Anterior cingulate cortex (tissue), 58 donors: ENCODE data around the gene TBCK.
"Not testable (repeated sequence)": the region's sequence is repeated elsewhere in the genome, so short reads cannot be mapped to it uniquely, and the experiment has no call there.

Experiments used
- DNase-seq, 58 donors: peaks; one replicate each; lab custom pipeline; 2025; lab: John Stamatoyannopoulos, UW

Gene TBCK

GRCh38 chr4:106136777-106137331 is 179.2 kb downstream of the TBCK start:
- DNase-seq = no peak

DNA sequence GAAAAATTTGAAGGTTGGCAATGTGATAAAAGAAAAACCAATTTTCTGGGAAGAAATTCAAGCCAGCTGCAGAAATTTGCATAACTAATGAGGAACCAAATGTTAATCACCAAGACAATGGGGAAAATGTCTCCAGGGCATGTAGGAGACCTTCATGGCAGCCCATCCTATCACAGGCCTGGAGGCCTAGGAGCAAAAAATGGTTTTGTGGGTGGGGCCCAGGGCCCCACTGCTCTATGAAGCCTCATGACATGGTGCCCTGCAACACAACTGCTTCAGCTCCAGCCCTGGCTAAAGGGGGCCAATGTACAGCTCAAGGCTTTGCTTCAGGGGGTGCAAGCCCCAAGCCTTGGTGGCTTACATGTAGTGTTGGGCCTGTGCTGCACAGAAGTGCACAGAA is 184.0 kb downstream of the TBCK start:
- DNase-seq = no peak

GRCh38 chr4:106126062-106126461 is 189.9 kb downstream of the TBCK start:
- DNase-seq = no peak

GRCh38 chr4:106119949-106120555 is 196.0 kb downstream of the TBCK start:
- not testable (repeated sequence) for DNase-seq

DNA sequence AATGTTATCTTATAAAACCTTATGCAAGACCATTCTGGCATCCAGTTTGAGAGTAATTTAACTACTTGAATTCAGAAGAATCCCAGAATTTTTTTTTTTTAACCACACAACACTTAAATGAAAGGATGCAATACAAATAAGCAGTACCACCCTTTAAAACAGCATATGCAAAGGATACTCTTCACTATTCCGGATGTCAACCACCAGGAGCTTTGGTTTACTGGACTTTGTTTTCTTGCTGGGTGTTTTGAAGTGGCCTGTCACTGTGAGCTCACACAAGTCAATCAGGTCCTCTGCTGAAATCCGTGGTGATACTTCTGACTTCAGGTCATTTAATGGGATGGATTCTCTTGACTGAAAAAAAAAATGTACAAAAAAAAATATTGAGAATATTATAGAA is 200.0 kb downstream of the TBCK start:
- DNase-seq = no peak

DNA sequence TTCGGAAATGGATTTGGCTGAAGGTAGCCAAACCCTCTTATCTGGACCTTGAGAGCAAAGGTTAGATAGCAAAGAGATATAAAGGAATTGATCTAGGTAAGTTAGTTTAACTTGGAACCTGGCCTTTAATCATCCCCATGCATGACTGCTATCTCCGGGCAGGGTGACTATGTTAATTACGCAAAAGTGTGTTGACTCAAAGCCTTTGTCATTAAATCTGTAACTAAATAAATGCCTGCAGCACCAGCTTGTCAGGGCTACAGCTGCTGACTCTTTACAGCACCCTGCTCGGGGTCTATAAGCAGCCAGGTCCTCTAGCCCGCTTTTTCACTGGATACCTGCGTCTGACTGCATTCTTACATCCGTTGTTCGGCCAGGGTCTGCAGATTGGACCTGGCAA is 201.7 kb downstream of the TBCK start:
- DNase-seq = no peak

DNA sequence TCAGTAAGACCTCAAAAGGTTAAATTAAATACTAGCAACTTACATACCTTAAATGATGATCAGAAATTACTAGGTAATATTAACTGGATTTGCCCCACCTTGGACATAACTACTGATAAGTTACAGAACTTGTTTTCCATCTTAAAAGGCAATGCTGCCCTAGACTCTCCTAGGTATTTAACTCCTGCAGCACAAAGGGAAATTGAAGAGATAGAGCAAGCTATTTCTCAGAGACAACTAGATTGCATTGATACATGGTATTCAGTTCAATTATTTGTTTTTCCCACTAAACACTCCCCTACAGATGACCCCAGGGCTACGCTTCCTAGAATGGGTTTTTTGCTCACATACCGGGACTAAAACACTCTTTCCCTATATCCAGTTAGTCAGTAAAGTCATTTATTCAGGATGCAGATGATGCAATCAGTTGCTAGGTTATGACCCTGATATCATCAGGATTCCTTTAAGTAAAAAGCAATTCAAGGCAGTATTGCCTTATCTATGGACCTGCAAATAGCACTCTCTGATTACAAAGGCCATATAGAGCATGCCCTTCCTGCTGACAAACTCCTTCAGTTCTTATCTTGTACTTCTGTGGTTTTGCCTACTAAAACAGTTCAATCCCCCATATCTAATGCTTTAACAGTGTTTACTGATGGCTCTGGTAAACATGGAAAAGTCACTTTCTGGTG is 204.1 kb downstream of the TBCK start:
- not testable (repeated sequence) for DNase-seq

- no peak for DNase-seq
Measured at GRCh38 chr4:106109929-106110328, 206.1 kb downstream of the TBCK start.

DNA sequence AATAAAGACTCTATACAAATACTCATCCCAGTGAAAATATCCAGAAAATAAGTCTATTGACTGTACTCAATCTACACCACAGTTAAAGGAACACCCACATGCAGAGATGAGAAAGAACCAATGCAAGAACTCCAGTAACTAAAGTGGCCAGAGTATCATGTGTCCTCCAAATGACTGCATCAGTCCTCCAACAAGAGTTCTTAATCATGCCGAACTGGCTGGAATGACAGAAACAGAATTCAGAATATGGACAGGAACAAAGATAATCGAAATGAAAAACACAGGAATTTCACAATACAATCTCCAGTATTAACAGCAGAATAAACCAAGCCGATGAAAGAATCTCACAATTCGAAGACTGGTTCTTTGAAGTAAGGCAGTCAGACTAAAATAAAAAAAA is 210.3 kb downstream of the TBCK start:
- DNase-seq = no peak

DNA sequence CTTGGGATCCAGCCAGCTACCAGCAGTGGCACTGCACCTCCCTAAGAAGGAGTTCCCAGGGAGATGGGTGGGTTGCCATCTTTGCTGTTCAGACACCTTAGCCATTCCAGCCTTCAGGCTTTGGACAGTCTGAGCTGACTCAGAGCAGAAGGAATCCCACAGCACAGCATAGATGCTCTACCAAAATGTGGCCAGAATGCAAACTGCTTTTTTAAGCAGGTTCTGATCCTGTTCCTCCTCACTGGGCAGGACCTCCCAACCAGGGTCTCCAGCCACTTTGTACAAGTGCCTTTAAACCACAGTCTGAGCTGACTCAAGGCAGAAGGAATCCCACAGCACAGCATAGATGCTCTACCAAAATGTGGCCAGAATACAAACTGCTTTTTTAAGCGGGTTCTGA is 211.7 kb downstream of the TBCK start:
- DNase-seq = no peak

DNA sequence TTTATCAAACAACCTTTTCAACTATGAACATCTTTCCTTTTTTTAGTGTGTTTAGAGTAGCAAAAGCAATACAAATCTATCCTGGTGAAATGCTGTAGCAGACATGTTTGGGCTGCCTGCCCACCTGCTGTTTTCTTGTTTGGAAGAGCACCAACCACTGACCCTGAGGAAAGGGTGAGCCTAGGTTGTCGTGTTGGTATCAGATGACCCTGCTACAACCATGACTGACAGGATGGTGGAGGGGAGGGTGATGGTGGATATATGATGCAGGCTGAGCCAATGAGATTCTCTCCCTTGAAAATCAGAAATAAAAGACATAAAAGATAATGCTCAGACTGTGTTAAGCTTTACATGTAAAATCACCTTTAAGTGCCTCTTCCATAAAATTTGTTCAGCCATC is 219.6 kb downstream of the TBCK start:
- no peak for DNase-seq

GRCh38 chr4:106095408-106095807 is 220.6 kb downstream of the TBCK start:
- DNase-seq = no peak

DNA sequence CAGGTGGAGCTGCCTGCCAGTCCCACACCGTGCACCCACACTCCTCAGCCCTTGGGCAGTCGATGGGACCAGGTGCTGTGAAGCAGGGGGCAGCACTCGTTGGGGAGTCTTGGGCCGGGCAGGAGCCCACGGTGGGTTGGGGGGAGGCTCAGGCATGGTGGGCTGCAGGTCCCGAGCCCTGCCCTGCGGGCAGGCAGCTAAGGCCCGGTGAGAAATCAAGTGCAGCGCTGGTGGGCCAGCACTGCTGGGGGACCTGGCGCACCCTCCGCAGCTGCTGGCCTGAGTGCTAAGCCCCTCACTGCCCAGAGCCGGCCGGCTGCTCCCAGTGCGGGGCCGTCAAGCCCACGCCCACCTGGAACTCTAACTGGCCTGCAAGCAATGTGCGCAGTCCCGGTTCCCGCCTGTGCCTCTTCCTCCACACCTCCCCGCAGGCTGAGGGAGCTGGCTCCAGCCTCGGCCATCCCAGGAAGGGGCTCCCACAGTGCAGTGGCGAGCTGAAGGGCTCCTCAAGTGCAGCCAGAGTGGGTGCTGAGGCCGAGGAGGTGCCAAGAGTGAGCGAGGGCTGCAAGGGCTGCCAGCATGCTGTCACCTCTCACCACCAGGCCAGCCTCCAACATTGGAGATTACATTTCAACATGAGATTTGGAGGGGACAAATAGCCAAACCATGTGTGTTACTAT is 223.5 kb downstream of the TBCK start:
- DNase-seq = no peak

GRCh38 chr4:106090826-106091225 is 225.2 kb downstream of the TBCK start:
- DNase-seq = no peak

GRCh38 chr4:106083065-106083464 is 232.9 kb downstream of the TBCK start:
- DNase-seq = no peak

- DNase-seq = no peak
Measured at GRCh38 chr4:106080376-106080775, 235.6 kb downstream of the TBCK start.

DNA sequence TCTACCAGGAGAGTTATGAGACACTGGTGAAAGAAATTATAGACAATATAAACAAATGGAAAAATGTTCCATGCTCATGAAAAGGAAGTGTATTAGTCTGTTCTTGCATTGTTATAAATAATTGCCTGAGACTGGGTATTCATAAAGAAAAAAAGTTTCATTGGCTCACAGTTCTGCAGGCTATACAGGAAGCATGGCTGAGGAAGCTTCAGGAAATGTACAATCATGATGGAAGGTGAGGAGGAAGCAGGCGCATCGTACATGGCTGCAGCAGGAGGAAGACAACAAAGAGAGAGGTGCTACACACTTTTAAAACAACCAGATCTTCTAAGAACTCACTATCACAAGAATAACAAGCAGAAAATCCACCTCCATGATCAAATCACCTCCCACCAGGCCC is 236.4 kb downstream of the TBCK start:
- DNase-seq = no peak

- no peak for DNase-seq
Measured at GRCh38 chr4:106065018-106065417, 251.0 kb downstream of the TBCK start.

DNA sequence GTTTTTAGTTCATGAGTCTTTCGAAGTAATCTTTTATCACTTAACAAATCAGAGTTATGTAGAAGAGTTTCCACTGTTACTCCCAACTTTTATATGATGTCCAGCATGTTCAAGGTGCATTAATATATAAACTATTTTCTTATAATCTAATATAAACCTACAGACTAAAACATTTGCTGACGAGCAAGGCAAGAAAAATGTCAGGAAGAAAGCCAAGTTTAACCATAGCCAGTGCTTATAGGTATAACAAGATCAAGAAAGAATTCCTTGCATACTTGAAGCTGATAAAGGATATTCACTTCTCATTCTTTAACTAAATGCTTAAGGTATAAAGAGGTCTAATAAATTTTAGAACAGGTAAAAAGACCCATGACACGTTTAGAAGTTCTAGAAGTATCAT is 253.0 kb downstream of the TBCK start:
- no peak for DNase-seq

DNA sequence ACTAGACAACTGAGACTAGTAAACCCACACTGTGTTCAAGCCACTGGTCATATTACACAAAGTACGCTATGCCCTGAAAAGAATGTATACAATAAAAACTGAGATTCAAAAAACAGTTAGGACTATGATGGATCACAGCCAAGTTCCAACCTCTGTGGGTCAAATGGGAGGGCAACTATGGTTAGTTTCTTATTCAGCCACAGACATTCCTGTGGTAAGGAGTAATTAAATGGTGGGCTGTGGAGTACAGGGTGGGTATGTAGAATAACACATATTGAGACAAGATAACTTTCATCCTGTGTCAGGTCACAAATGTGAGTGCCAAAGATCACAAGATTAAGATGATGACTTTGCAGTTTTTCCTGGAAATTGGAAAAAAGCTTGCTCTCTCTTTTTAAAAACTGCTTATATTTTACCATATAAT is 253.5 kb downstream of the TBCK start:
- DNase-seq = no peak

DNA sequence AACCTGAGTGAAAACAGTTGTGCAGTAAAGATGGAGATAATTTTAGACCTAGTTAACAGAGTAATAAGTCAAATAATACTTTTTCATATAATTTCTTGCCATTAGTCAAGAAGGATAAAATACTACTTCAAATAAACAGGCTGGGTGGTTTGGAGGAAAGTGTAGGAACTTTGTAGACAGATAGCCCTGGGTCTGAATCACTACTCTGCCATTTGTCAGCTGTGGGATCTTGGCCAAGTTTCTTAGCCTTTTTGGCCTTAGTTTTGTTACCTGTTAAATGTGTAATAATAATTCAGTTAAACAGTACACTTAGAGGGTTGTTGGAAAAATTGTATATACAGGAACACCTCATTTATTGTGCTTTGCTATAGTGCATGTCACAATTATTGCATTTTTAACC is 257.1 kb downstream of the TBCK start:
- DNase-seq = no peak

DNA sequence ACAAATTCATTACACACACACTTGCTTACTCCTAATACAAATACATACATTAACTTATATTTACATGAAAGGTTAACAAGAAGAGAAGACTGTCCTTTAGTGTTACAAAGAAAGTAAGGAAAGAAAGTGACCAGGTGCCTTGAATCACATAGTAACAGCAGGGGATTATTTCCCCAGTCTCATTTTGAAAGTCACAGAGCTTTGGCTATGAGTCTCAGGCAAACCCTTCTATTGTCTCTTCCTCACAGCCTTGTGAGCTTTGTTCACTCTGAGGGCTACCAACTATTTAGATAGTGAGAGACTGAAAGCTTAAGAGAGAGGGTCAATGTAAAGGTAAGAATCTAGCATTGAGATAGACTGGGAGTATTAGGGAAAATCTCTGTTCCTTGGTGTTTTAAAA is 259.1 kb downstream of the TBCK start:
- DNase-seq = no peak
